GM23338 (cell line): ENCODE data around the gene PIGS. TPM values are rescaled to one million over a fixed set of nuclear protein-coding genes. Genes with fewer than 3 reads are reported as not detected.

Source experiments
- ATAC-seq: fragments of 200-7000 bp; cut with Tn5 transposase; 3 replicates; pipeline ENCODE4 v1.9.1; 2020
- DNase-seq: peaks from one replicate; pipeline ENCODE4 v3.0.0-alpha.2; 2015; ENCODE audit warnings: low spot score
- H2AFZ ChIP-seq: fragments of 200-600 bp; sonication (generic); 2 replicates; pipeline ENCODE4 v1.8.0; 2016; ENCODE audit warnings: antibody characterized with exemption, mild to moderate bottlenecking, moderate library complexity
- H3F3A ChIP-seq: fragments of 200-600 bp; sonication (generic); replicated peaks from 2 replicates; pipeline ENCODE4 v1.8.0; 2017; ENCODE audit warnings: antibody characterized with exemption, mixed run types, low read depth
- H3K27ac ChIP-seq: fragments of 200-600 bp; sonication (generic); 2 replicates; pipeline ENCODE4 v1.6.1; 2016; ENCODE audit warnings: low read depth
- H3K27me3 ChIP-seq: fragments of 200-600 bp; sonication (generic); 2 replicates; pipeline ENCODE4 v1.8.0; 2016; ENCODE audit warnings: mild to moderate bottlenecking, mixed run types, moderate library complexity; ENCODE audit not compliant: insufficient read depth
- H3K36me3 ChIP-seq: fragments of 200-600 bp; sonication (generic); 2 replicates; pipeline ENCODE4 v1.8.0; 2016; ENCODE audit warnings: mild to moderate bottlenecking; ENCODE audit not compliant: insufficient read depth
- H3K4me1 ChIP-seq: fragments of 200-600 bp; sonication (generic); 2 replicates; pipeline ENCODE4 v1.8.0; 2016; ENCODE audit warnings: mild to moderate bottlenecking, moderate library complexity; ENCODE audit not compliant: insufficient read depth
- H3K4me2 ChIP-seq: fragments of 200-600 bp; sonication (generic); 2 replicates; pipeline ENCODE4 v1.7.1; 2017; ENCODE audit warnings: mixed run types
- H3K4me3 ChIP-seq: fragments of 200-600 bp; sonication (generic); 2 replicates; pipeline ENCODE4 v1.6.1; 2016; ENCODE audit warnings: mixed run types
- H3K79me2 ChIP-seq: fragments of 200-600 bp; sonication (generic); replicated peaks from 2 replicates; pipeline ENCODE4 v1.8.0; 2017; ENCODE audit warnings: mild to moderate bottlenecking; ENCODE audit not compliant: insufficient read depth
- H3K9me2 ChIP-seq: fragments of 200-600 bp; sonication (generic); 2 replicates; pipeline ENCODE4 v1.8.0; 2017; ENCODE audit not compliant: insufficient read depth
- H4K20me1 ChIP-seq: fragments of 200-600 bp; sonication (generic); replicated peaks from 2 replicates; pipeline ENCODE4 v1.8.0; 2017; ENCODE audit warnings: mild to moderate bottlenecking; ENCODE audit not compliant: insufficient read depth
- H3K27ac Mint-ChIP-seq: 2 replicates; pipeline ENCODE4 v1.8.0; 2020; ENCODE audit warnings: inconsistent platforms, mild to moderate bottlenecking, moderate library complexity, mixed read lengths
- H3K27me3 Mint-ChIP-seq: 3 replicates; pipeline ENCODE4 v1.8.0; 2022; ENCODE audit warnings: low read depth, mild to moderate bottlenecking, moderate library complexity, mixed read lengths, inconsistent platforms; ENCODE audit not compliant: insufficient read depth, poor library complexity
- H3K36me3 Mint-ChIP-seq: 3 replicates; pipeline ENCODE4 v1.8.0; 2021; ENCODE audit warnings: low read depth, mild to moderate bottlenecking, inconsistent platforms, moderate library complexity, mixed read lengths
- H3K4me1 Mint-ChIP-seq: 3 replicates; pipeline ENCODE4 v1.8.0; 2020; ENCODE audit warnings: mild to moderate bottlenecking, inconsistent platforms, mixed read lengths
- H3K4me3 Mint-ChIP-seq: 3 replicates; pipeline ENCODE4 v1.8.0; 2021; ENCODE audit warnings: moderate library complexity, mild to moderate bottlenecking, inconsistent platforms, mixed read lengths
- H3K9me3 Mint-ChIP-seq: 3 replicates; pipeline ENCODE4 v1.8.0; 2020; ENCODE audit warnings: moderate library complexity, mild to moderate bottlenecking, inconsistent platforms, mixed read lengths
- CREB1 ChIP-seq: fragments of 250-450 bp; sonication (Bioruptor Pico); IDR thresholded peaks from 2 replicates; pipeline ENCODE4 v1.5.0; 2020; ENCODE audit warnings: low read depth, mild to moderate bottlenecking, moderate library complexity
- EZH2 ChIP-seq: fragments of 200-600 bp; sonication (generic); IDR thresholded peaks from one replicate; pipeline ENCODE4 v1.8.0; 2017; ENCODE audit warnings: antibody characterized with exemption, mild to moderate bottlenecking, low read depth; ENCODE audit not compliant: unreplicated experiment
- EZH2phosphoT487 ChIP-seq: fragments of 200-600 bp; sonication (generic); IDR thresholded peaks from one replicate; pipeline ENCODE4 v1.8.1; 2018; ENCODE audit warnings: antibody characterized with exemption; ENCODE audit not compliant: unreplicated experiment
- JUNB ChIP-seq: IDR thresholded peaks from one replicate; pipeline ENCODE4 v1.6.1; 2016; ENCODE audit warnings: antibody characterized with exemption; ENCODE audit not compliant: unreplicated experiment
- NANOG ChIP-seq: IDR thresholded peaks from 2 replicates; pipeline ENCODE4 v1.6.1; 2016; ENCODE audit warnings: antibody characterized with exemption, borderline replicate concordance
- POLR2AphosphoS5 ChIP-seq: IDR thresholded peaks from 2 replicates; pipeline ENCODE4 v1.6.1; 2016; ENCODE audit warnings: antibody characterized with exemption, low read depth
- STAT1 ChIP-seq: IDR thresholded peaks from one replicate; pipeline ENCODE4 v1.6.1; 2016; ENCODE audit warnings: antibody characterized with exemption; ENCODE audit not compliant: unreplicated experiment
- ZNF114 ChIP-seq: fragments of 250-450 bp; sonication (Bioruptor Pico); IDR thresholded peaks from 2 replicates; pipeline ENCODE4 v1.5.0; 2020; ENCODE audit warnings: mild to moderate bottlenecking, moderate library complexity
- ZNF331 ChIP-seq: fragments of 250-450 bp; sonication (Bioruptor Pico); IDR thresholded peaks from 2 replicates; pipeline ENCODE4 v1.5.0; 2020; ENCODE audit warnings: low read depth, mild to moderate bottlenecking, moderate library complexity
- polyA plus RNA-seq: library from polyadenylated mRNA; unstranded; fragments of >200 nt; fragmentation: Nextera tagmentation; extraction: Ambion mirVana; gene quantifications from 2 replicates; pipeline ENCODE4 v1.2.1, GENCODE V29; 2016
- total RNA-seq: library from RNA; depleted of rRNA; stranded (reverse); fragments of >200 nt; shearing (Covaris generic); gene quantifications from 2 replicates; pipeline ENCODE4 v1.2.3, GENCODE V29; 2014
- TF ChIP-seq, protein P1 (sequence below): fragments of 250-450 bp; sonication (Bioruptor Pico); IDR thresholded peaks from 2 replicates; pipeline ENCODE4 v1.5.0; 2020; ENCODE audit warnings: mild to moderate bottlenecking, moderate library complexity
- TF ChIP-seq, protein P2 (sequence below): IDR thresholded peaks from 2 replicates; pipeline ENCODE4 v1.6.1; 2016; ENCODE audit warnings: antibody characterized with exemption
- TF ChIP-seq, protein P3 (sequence below): IDR thresholded peaks from one replicate; pipeline ENCODE4 v1.6.1; 2018; ENCODE audit warnings: antibody characterized with exemption; ENCODE audit not compliant: unreplicated experiment
- TF ChIP-seq, protein P4 (sequence below), 2 experiments: fragments of 200-600 bp in 1 of 2; sonication (generic) in 1 of 2; conservative IDR thresholded peaks; 2 replicates each; pipeline versions ENCODE4 v1.5.1 to v1.6.1; 2016 to 2017; ENCODE audit warnings: antibody characterized with exemption in 2 of 2, low read depth in 2 of 2, mild to moderate bottlenecking in 2 of 2, moderate library complexity in 1 of 2

PIGS gene
- total and polyA plus RNA-seq, 2 experiments from 2014 or later: 16.4 to 53.2 TPM

DNA sequence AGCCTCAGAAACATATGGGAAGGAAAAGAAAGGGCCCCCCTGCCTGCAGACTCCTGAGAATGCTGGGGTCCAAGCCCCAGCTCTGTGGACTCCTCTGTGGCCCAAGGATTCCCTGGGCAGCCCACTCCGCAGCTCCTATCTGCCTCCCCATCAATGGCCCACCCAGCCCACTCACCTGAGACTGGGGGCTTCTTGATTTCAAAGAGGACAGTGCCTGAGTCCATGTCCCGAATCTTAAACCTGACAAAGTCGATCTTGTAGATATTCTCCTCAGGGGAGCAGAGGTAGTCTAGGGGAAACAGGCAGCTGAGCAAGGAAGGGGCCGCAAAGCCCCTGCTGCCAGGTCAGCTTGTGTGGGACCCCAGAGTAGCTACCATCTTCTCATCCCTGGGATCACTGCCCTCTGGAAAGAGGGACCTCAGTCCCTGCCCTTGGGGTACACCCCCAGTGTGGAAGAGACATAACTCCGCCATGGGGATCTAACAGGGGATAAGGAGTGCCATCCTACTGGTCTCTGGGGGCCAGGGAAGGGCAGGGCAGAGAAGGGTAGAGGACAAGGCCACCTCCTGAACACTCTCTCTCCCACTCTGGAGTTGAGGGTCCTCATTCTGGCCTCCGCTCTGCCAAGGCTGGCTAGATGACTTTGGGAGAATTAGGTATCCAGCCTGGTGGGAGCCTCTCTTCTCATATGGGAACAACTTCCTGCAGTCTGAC lies 22.8 kb downstream of the PIGS start:
- no peak overlapping the region for H3K4me2 ChIP-seq
- peaks cover 21% of the 10 kb centered on the region for H3K27me3 Mint-ChIP-seq

More for the DNA sequence above, 22.8 kb downstream of the PIGS start:
- Histone ChIP-seq H3K9me2 (no peaks in the 10 kb centered on the region), H3K4me1 (peaks cover 24% of the 10 kb centered on the region), H3F3A (no peaks in the 10 kb centered on the region), H3K79me2 (peaks cover 8% of the 10 kb centered on the region), H3K27ac (no peak overlapping the region), H3K36me3 (no peaks in the 10 kb centered on the region), H3K4me3 (no peak overlapping the region), H4K20me1 (no peaks in the 10 kb centered on the region; the same call in 1 of the 2 replicates), H2AFZ (no peak overlapping the region), H3K27me3 (no peaks in the 10 kb centered on the region)
- TF ChIP-seq STAT1 (no peak), EZH2phosphoT487 (no peak), EZH2 (no peak), CREB1 (CRISPR knock-in tag) (no peak), ZNF114 (CRISPR knock-in tag) (no peak), POLR2AphosphoS5 (no peak), ZNF331 (CRISPR knock-in tag) (no peak), JUNB (no peak), NANOG (no peak)
- TF ChIP-seq, protein P1, sequence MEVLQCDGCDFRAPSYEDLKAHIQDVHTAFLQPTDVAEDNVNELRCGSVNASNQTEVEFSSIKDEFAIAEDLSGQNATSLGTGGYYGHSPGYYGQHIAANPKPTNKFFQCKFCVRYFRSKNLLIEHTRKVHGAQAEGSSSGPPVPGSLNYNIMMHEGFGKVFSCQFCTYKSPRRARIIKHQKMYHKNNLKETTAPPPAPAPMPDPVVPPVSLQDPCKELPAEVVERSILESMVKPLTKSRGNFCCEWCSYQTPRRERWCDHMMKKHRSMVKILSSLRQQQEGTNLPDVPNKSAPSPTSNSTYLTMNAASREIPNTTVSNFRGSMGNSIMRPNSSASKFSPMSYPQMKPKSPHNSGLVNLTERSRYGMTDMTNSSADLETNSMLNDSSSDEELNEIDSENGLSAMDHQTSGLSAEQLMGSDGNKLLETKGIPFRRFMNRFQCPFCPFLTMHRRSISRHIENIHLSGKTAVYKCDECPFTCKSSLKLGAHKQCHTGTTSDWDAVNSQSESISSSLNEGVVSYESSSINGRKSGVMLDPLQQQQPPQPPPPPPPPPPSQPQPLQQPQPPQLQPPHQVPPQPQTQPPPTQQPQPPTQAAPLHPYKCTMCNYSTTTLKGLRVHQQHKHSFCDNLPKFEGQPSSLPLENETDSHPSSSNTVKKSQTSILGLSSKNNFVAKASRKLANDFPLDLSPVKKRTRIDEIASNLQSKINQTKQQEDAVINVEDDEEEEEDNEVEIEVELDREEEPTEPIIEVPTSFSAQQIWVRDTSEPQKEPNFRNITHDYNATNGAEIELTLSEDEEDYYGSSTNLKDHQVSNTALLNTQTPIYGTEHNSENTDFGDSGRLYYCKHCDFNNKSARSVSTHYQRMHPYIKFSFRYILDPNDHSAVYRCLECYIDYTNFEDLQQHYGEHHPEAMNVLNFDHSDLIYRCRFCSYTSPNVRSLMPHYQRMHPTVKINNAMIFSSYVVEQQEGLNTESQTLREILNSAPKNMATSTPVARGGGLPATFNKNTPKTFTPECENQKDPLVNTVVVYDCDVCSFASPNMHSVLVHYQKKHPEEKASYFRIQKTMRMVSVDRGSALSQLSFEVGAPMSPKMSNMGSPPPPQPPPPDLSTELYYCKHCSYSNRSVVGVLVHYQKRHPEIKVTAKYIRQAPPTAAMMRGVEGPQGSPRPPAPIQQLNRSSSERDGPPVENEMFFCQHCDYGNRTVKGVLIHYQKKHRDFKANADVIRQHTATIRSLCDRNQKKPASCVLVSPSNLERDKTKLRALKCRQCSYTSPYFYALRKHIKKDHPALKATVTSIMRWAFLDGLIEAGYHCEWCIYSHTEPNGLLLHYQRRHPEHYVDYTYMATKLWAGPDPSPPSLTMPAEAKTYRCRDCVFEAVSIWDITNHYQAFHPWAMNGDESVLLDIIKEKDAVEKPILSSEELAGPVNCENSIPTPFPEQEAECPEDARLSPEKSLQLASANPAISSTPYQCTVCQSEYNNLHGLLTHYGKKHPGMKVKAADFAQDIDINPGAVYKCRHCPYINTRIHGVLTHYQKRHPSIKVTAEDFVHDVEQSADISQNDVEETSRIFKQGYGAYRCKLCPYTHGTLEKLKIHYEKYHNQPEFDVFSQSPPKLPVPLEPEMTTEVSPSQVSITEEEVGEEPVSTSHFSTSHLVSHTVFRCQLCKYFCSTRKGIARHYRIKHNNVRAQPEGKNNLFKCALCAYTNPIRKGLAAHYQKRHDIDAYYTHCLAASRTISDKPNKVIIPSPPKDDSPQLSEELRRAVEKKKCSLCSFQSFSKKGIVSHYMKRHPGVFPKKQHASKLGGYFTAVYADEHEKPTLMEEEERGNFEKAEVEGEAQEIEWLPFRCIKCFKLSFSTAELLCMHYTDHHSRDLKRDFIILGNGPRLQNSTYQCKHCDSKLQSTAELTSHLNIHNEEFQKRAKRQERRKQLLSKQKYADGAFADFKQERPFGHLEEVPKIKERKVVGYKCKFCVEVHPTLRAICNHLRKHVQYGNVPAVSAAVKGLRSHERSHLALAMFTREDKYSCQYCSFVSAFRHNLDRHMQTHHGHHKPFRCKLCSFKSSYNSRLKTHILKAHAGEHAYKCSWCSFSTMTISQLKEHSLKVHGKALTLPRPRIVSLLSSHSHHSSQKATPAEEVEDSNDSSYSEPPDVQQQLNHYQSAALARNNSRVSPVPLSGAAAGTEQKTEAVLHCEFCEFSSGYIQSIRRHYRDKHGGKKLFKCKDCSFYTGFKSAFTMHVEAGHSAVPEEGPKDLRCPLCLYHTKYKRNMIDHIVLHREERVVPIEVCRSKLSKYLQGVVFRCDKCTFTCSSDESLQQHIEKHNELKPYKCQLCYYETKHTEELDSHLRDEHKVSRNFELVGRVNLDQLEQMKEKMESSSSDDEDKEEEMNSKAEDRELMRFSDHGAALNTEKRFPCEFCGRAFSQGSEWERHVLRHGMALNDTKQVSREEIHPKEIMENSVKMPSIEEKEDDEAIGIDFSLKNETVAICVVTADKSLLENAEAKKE (CRISPR knock-in tag): no peak
- TF ChIP-seq, protein P2, sequence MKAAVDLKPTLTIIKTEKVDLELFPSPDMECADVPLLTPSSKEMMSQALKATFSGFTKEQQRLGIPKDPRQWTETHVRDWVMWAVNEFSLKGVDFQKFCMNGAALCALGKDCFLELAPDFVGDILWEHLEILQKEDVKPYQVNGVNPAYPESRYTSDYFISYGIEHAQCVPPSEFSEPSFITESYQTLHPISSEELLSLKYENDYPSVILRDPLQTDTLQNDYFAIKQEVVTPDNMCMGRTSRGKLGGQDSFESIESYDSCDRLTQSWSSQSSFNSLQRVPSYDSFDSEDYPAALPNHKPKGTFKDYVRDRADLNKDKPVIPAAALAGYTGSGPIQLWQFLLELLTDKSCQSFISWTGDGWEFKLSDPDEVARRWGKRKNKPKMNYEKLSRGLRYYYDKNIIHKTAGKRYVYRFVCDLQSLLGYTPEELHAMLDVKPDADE: no peak
- TF ChIP-seq, protein P3, sequence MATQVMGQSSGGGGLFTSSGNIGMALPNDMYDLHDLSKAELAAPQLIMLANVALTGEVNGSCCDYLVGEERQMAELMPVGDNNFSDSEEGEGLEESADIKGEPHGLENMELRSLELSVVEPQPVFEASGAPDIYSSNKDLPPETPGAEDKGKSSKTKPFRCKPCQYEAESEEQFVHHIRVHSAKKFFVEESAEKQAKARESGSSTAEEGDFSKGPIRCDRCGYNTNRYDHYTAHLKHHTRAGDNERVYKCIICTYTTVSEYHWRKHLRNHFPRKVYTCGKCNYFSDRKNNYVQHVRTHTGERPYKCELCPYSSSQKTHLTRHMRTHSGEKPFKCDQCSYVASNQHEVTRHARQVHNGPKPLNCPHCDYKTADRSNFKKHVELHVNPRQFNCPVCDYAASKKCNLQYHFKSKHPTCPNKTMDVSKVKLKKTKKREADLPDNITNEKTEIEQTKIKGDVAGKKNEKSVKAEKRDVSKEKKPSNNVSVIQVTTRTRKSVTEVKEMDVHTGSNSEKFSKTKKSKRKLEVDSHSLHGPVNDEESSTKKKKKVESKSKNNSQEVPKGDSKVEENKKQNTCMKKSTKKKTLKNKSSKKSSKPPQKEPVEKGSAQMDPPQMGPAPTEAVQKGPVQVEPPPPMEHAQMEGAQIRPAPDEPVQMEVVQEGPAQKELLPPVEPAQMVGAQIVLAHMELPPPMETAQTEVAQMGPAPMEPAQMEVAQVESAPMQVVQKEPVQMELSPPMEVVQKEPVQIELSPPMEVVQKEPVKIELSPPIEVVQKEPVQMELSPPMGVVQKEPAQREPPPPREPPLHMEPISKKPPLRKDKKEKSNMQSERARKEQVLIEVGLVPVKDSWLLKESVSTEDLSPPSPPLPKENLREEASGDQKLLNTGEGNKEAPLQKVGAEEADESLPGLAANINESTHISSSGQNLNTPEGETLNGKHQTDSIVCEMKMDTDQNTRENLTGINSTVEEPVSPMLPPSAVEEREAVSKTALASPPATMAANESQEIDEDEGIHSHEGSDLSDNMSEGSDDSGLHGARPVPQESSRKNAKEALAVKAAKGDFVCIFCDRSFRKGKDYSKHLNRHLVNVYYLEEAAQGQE: no peak
- TF ChIP-seq, protein P4, sequence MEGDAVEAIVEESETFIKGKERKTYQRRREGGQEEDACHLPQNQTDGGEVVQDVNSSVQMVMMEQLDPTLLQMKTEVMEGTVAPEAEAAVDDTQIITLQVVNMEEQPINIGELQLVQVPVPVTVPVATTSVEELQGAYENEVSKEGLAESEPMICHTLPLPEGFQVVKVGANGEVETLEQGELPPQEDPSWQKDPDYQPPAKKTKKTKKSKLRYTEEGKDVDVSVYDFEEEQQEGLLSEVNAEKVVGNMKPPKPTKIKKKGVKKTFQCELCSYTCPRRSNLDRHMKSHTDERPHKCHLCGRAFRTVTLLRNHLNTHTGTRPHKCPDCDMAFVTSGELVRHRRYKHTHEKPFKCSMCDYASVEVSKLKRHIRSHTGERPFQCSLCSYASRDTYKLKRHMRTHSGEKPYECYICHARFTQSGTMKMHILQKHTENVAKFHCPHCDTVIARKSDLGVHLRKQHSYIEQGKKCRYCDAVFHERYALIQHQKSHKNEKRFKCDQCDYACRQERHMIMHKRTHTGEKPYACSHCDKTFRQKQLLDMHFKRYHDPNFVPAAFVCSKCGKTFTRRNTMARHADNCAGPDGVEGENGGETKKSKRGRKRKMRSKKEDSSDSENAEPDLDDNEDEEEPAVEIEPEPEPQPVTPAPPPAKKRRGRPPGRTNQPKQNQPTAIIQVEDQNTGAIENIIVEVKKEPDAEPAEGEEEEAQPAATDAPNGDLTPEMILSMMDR (conservative IDR thresholded peaks at IDR 0.05; ENCODE audit: low read depth in 2 of 2): no peak; a peak in 1 of 4 replicates
- ATAC-seq (no peak), DNase-seq (no peak)
- no peak overlapping the region for H3K27ac Mint-ChIP-seq
- no peak overlapping the region for H3K4me3 Mint-ChIP-seq
- peaks cover 38% of the 10 kb centered on the region for H3K4me1 Mint-ChIP-seq
- H3K36me3 Mint-ChIP-seq: peaks cover 1% of the 10 kb centered on the region; the same call in 1 of the 3 replicates
- no peaks in the 10 kb centered on the region; the same call in 2 of the 3 replicates for H3K9me3 Mint-ChIP-seq
